ENCODE data around the gene DLG2. TPM values are rescaled to one million over a fixed set of nuclear protein-coding genes. Genes with fewer than 3 reads are reported as not detected.

Gene DLG2
- total RNA-seq, 2 donors from 2014 or later, result 3.8 to 16.4 TPM

DNA sequence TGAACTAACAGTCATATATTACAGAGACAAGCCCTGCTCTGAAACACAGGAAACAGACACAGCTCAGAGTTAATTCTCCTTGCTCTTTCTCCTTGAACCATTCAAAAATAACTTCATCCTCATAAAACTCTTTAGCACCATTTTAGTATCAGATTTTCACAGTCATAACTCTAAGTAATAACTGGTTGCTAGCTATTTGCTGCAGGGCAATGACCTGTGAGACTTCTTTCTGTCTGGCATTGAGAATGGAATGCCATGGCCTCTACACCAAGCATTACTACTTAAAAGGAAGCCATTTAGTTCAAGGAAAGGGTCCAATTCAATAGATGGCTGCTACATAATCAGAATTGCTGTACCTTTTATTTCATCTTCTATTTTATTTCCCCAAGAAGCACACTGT, 2154.3 kb downstream of the DLG2 start:
- TF ChIP-seq, protein P1, sequence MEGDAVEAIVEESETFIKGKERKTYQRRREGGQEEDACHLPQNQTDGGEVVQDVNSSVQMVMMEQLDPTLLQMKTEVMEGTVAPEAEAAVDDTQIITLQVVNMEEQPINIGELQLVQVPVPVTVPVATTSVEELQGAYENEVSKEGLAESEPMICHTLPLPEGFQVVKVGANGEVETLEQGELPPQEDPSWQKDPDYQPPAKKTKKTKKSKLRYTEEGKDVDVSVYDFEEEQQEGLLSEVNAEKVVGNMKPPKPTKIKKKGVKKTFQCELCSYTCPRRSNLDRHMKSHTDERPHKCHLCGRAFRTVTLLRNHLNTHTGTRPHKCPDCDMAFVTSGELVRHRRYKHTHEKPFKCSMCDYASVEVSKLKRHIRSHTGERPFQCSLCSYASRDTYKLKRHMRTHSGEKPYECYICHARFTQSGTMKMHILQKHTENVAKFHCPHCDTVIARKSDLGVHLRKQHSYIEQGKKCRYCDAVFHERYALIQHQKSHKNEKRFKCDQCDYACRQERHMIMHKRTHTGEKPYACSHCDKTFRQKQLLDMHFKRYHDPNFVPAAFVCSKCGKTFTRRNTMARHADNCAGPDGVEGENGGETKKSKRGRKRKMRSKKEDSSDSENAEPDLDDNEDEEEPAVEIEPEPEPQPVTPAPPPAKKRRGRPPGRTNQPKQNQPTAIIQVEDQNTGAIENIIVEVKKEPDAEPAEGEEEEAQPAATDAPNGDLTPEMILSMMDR (IDR thresholded peaks at IDR 0.05), result no peak
- no peak overlapping the region for H3K27ac ChIP-seq
- ATAC-seq (ENCODE audit: insufficient number of reproducible peaks, low FRiP score, low read depth) (no peak), DNase-seq (ENCODE audit: low spot score) (no peak)
- H3K27me3 ChIP-seq (replicated peaks; ENCODE audit: insufficient read depth), result no peaks in the 10 kb centered on the region
- H3K9me3 ChIP-seq, result no peaks in the 10 kb centered on the region
- no peaks in the 10 kb centered on the region for H3K36me3 ChIP-seq
- H3K4me1 ChIP-seq (ENCODE audit: control insufficient read depth in 1 of 2, low read depth in 2 of 2), result no peaks in the 10 kb centered on the region
- no peak overlapping the region for H3K4me3 ChIP-seq

DNA sequence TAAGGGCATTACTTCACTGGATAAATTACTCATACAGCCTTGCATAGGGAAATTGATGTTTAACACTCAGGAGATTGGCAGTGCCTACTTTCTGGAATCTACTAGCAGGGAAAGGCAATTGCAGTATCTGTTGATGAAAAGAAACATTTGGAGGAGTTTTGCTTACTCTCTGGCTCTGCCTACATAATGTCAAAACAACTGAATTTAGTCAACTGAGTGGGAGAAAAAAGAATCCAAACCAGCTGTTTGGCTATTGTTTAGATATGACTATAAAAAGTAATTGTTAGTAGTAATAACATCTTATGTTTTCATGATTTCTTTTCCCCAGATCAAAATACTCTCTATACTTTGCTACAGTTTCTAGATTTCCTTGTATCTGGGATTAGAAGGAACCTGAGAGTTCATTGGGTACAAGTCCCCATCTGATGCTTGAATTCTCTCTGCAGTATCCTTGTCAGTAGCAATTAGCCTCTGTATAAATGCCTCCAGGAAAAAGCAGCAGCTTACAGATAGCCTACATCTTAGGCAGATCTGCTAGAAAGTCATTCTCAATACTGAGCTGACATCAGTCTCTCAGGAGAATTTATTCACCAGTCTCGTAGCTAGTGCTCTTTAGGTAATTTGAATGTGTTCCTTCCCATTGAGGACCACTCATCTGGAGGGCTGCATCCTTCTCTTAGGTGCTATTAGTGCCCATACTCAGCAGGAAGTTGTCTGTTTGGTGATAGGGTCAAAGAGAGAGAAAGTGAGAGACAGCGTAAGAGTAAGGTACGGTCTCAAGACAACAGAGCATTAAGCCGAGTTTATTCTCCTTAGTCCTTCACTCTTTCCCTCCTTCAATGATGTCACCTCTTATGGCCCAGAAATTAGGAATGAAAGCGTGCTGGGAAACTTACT, 2155.1 kb downstream of the DLG2 start:
- DNase-seq (ENCODE audit: low spot score) (no peak), ATAC-seq (ENCODE audit: insufficient number of reproducible peaks, low FRiP score, low read depth) (no peak)
- no peaks in the 10 kb centered on the region for H3K9me3 ChIP-seq
- H3K4me3 ChIP-seq, result no peak overlapping the region
- no peaks in the 10 kb centered on the region for H3K4me1 ChIP-seq (ENCODE audit: control insufficient read depth in 1 of 2, low read depth in 2 of 2)
- H3K27me3 ChIP-seq (replicated peaks; ENCODE audit: insufficient read depth), result no peaks in the 10 kb centered on the region
- H3K27ac ChIP-seq, result no peak overlapping the region
- no peaks in the 10 kb centered on the region for H3K36me3 ChIP-seq
- TF ChIP-seq, protein P1 (IDR thresholded peaks at IDR 0.05), result no peak

DNA sequence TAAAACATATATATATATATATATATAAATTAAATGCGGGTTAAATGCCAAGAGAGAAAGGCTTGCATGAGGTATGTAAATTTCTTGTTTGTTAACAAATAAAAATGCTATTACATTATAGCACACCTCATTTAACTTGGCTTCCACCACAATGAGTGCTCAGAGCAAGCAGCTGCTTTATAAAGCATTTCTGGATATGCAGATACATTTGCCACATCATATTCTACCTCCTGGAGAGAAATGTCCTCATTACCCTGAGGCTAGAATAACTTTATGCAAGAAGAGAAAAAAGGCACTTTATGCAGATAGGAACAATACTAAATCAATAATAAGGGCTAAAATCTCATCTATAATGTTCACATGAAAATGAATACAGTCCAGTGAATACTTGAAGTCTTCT, 2159.3 kb downstream of the DLG2 start:
- Histone ChIP-seq H3K4me1 (ENCODE audit: control insufficient read depth in 1 of 2, low read depth in 2 of 2) (no peaks in the 10 kb centered on the region), H3K36me3 (no peaks in the 10 kb centered on the region), H3K27ac (no peak overlapping the region), H3K27me3 (replicated peaks; ENCODE audit: insufficient read depth) (no peaks in the 10 kb centered on the region), H3K4me3 (no peak overlapping the region), H3K9me3 (no peaks in the 10 kb centered on the region)
- TF ChIP-seq, protein P1 (IDR thresholded peaks at IDR 0.05), result no peak
- ATAC-seq (ENCODE audit: insufficient number of reproducible peaks, low FRiP score, low read depth), result no peak
- DNase-seq (ENCODE audit: low spot score), result no peak

DNA sequence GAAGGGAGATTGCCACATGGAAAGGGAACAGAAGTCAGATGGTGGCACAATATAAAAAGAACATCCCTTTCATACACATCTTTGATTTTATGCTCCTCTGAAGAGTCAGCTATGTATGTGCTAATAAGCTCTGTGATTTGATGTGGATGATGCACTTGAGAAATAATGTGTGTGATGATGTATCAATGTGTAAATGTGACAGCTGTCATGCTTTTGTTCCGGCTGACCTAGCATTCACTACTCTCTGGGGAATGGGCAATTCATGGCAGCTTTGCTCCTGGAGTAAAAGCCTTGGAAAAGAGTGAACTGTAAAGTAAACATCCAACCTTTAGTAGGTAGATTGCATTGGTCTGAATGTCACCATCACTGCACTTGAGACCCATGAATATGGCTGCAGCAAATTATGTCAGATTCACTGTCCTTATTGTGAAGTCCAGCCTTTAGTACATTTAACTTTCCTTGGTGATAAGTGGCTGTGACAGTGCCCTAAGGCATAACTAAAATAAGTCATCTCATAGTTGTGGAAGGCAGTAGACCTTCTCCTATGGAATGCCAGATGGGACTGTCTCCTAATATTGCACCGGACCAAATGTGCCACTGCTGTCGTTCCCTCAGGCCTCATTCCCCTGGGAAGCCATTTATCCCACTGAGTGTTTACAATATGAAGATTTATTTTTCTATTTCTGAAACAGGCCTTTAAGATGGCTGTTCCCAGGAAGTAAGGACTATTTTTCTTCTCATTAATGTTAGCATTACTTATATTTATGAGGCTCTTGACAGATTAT, 2162.8 kb downstream of the DLG2 start:
- ATAC-seq (ENCODE audit: insufficient number of reproducible peaks, low FRiP score, low read depth) (no peak), DNase-seq (ENCODE audit: low spot score) (no peak)
- no peak overlapping the region for H3K27ac ChIP-seq
- no peaks in the 10 kb centered on the region for H3K36me3 ChIP-seq
- H3K27me3 ChIP-seq (replicated peaks; ENCODE audit: insufficient read depth), result no peaks in the 10 kb centered on the region
- H3K4me3 ChIP-seq, result no peak overlapping the region
- TF ChIP-seq, protein P1 (IDR thresholded peaks at IDR 0.05), result no peak
- H3K9me3 ChIP-seq, result no peaks in the 10 kb centered on the region
- H3K4me1 ChIP-seq (ENCODE audit: control insufficient read depth in 1 of 2, low read depth in 2 of 2), result no peaks in the 10 kb centered on the region

DNA sequence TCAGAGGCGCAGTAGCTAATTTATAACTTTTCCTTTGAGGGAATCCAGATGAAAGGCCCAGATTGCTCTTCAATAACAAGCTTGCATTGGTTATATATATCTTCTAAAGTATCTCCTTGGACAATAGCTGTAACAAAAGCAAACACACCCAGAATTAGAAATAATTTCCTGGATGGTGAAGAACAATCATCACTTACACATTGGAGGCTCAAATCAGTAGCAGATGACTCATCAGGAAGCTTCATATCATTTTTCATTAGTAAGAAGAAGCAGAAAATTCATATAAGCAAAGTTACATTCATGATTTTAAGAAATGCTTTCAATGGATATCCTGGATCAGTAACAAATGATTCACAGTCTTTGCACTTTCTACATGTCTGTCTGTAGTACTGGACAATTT, 2167.3 kb downstream of the DLG2 start:
- Histone ChIP-seq H3K27me3 (replicated peaks; ENCODE audit: insufficient read depth) (no peaks in the 10 kb centered on the region), H3K36me3 (no peaks in the 10 kb centered on the region), H3K27ac (no peak overlapping the region), H3K4me3 (no peak overlapping the region), H3K4me1 (ENCODE audit: control insufficient read depth in 1 of 2, low read depth in 2 of 2) (no peaks in the 10 kb centered on the region), H3K9me3 (no peaks in the 10 kb centered on the region)
- DNase-seq (ENCODE audit: low spot score) (no peak), ATAC-seq (ENCODE audit: insufficient number of reproducible peaks, low FRiP score, low read depth) (no peak)
- TF ChIP-seq, protein P1 (IDR thresholded peaks at IDR 0.05), result no peak

Measured in thoracic aorta (tissue), 2 donors.